Measurements from ENCODE around the gene ANKRD34A.

- no peak for TF ChIP-seq CTCF (IDR thresholded peaks at IDR 0.05)
- TF ChIP-seq POLR2A (IDR thresholded peaks at IDR 0.05): no peak
Measured at GRCh38 chr1:145958734-145959133, 5.6 kb downstream of the ANKRD34A start.

All from ovary (tissue), 3 donors.